Progenitor cell of endocrine pancreas (in vitro differentiated cells): ENCODE data around the gene FXN. TPM values are rescaled to one million over a fixed set of nuclear protein-coding genes. Genes with fewer than 3 reads are reported as not detected.
A peak's percentile ranks its signal among the peaks of the same experiment; 100 is the strongest.
"Not testable (repeated sequence)": the region's sequence is repeated elsewhere in the genome, so short reads cannot be mapped to it uniquely, and the experiment has no call there.

Source experiments
- DNase-seq: peaks from one replicate; pipeline ENCODE4 v3.0.0; 2021; ENCODE audit warnings: low spot score; ENCODE audit not compliant: unreplicated experiment
- H3K27ac Mint-ChIP-seq: 2 replicates; pipeline ENCODE4 v1.8.0; 2021; ENCODE audit warnings: mild to moderate bottlenecking, moderate library complexity, mixed read lengths
- H3K27me3 Mint-ChIP-seq: 2 replicates; pipeline ENCODE4 v1.8.0; 2021; ENCODE audit warnings: mixed read lengths
- H3K36me3 Mint-ChIP-seq: 2 replicates; pipeline ENCODE4 v1.8.0; 2022; ENCODE audit warnings: mixed read lengths; ENCODE audit not compliant: insufficient read depth
- H3K4me1 Mint-ChIP-seq: 2 replicates; pipeline ENCODE4 v1.8.0; 2021; ENCODE audit warnings: low read depth, mixed read lengths
- H3K4me3 Mint-ChIP-seq: 2 replicates; pipeline ENCODE4 v1.8.0; 2021; ENCODE audit warnings: low read depth, mild to moderate bottlenecking, moderate library complexity, mixed read lengths
- H3K9me3 Mint-ChIP-seq: 2 replicates; pipeline ENCODE4 v1.8.0; 2021; ENCODE audit warnings: low read depth, mixed read lengths
- total RNA-seq: library from RNA; stranded (reverse); gene quantifications from 2 replicates; pipeline ENCODE4 v1.2.1, GENCODE V29; 2021
- TF ChIP-seq, protein P1 (sequence below): fragments of 200-600 bp; sonication (generic); IDR thresholded peaks from one replicate; pipeline ENCODE4 v1.5.0; 2021; ENCODE audit warnings: antibody characterized with exemption, mild to moderate bottlenecking; ENCODE audit not compliant: unreplicated experiment

Gene FXN
- total RNA-seq, 1 donor from 2014 or later: 25.7 TPM

- H3K36me3 Mint-ChIP-seq: no peaks in the 10 kb centered on the region
- no peak overlapping the region for H3K27ac Mint-ChIP-seq
- no peaks in the 10 kb centered on the region for H3K27me3 Mint-ChIP-seq
- H3K4me3 Mint-ChIP-seq: no peak overlapping the region
- peaks cover 3% of the 10 kb centered on the region for H3K9me3 Mint-ChIP-seq
- TF ChIP-seq, protein P1, sequence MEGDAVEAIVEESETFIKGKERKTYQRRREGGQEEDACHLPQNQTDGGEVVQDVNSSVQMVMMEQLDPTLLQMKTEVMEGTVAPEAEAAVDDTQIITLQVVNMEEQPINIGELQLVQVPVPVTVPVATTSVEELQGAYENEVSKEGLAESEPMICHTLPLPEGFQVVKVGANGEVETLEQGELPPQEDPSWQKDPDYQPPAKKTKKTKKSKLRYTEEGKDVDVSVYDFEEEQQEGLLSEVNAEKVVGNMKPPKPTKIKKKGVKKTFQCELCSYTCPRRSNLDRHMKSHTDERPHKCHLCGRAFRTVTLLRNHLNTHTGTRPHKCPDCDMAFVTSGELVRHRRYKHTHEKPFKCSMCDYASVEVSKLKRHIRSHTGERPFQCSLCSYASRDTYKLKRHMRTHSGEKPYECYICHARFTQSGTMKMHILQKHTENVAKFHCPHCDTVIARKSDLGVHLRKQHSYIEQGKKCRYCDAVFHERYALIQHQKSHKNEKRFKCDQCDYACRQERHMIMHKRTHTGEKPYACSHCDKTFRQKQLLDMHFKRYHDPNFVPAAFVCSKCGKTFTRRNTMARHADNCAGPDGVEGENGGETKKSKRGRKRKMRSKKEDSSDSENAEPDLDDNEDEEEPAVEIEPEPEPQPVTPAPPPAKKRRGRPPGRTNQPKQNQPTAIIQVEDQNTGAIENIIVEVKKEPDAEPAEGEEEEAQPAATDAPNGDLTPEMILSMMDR: no peak
- H3K4me1 Mint-ChIP-seq: peaks cover 18% of the 10 kb centered on the region
- no peak for DNase-seq
Observed at GRCh38 chr9:69097064-69097463, 61.5 kb downstream of the FXN start.

GRCh38 chr9:69097923-69098593 is 62.5 kb downstream of the FXN start:
- Mint-ChIP-seq H3K9me3 (no peaks in the 10 kb centered on the region), H3K4me3 (no peak overlapping the region), H3K27me3 (no peaks in the 10 kb centered on the region), H3K4me1 (peaks cover 12% of the 10 kb centered on the region), H3K27ac (peak overlapping the region; percentile 56), H3K36me3 (no peaks in the 10 kb centered on the region)
- TF ChIP-seq, protein P1: no peak
- no peak for DNase-seq

GRCh38 chr9:69103348-69103996 is 67.9 kb downstream of the FXN start:
- H3K27ac Mint-ChIP-seq, H3K4me3 Mint-ChIP-seq, H3K9me3 Mint-ChIP-seq, H3K4me1 Mint-ChIP-seq, DNase-seq, H3K36me3 Mint-ChIP-seq, H3K27me3 Mint-ChIP-seq: not testable (repeated sequence)

DNA sequence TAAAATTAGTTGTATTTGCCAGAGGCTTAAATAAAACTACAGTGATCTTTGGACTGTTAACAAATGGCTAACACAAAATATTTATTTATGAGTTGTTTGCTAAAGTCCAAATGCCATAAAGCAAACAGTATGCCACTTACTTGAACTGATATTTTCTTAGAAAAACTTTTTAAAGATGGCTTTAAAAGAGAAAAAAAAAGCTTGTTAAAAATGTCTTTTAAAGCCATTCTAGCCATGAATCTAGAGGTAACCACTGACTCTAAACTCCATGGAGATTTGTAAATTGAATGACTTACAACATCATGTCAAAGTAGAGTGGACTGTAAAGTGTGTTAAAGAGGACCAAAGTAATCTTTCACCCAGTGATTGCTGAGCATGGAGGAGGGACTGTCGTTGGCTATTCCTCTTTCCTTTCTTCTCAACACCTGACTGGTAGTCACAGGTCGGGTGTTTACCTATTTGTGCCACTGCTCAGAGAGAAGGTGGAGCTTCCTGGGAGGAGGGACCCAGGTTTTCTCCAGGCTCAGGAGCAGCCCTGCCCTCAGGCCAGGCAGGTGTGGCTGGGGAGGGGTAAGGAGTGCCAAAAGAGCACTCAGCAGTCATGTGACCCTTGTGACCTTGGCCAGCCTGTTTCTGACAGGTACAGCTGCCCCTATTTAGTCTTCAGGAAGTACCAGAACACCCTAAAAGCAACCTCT is 69.4 kb downstream of the FXN start:
- TF ChIP-seq, protein P1: no peak
- Mint-ChIP-seq H3K4me1 (peaks cover 5% of the 10 kb centered on the region), H3K36me3 (no peaks in the 10 kb centered on the region), H3K27me3 (no peaks in the 10 kb centered on the region), H3K4me3 (no peak overlapping the region), H3K9me3 (no peaks in the 10 kb centered on the region), H3K27ac (peak overlapping the region; percentile 33)
- DNase-seq: no peak

- Mint-ChIP-seq H3K4me3 (no peak overlapping the region), H3K4me1 (peaks cover 12% of the 10 kb centered on the region), H3K36me3 (peaks cover 1% of the 10 kb centered on the region), H3K27ac (no peak overlapping the region), H3K9me3 (peaks cover 3% of the 10 kb centered on the region), H3K27me3 (no peaks in the 10 kb centered on the region)
- TF ChIP-seq, protein P1: no peak
- no peak for DNase-seq
Observed at GRCh38 chr9:69107771-69108170, 72.2 kb downstream of the FXN start.

DNA sequence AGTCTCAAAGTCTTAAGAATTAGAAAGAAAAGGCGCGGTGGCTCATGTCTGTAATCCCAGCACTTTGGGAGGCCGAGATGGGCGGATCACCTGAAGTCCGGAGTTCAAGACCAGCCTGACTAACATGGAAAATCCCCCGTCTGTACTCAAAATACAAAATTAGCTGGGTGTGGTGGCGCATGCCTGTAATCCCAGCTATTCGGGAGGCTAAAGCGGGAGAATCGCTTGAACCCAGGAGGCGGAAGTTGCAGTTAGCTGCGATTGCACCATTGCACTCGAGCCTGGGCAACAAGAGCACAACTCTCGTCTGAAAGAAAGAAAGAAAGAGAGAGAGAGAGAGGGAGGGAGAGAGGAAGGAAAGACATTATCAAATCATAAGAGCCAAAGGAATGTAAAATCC is 73.2 kb downstream of the FXN start:
- H3K4me3 Mint-ChIP-seq, H3K9me3 Mint-ChIP-seq, H3K36me3 Mint-ChIP-seq, H3K27me3 Mint-ChIP-seq, DNase-seq, H3K27ac Mint-ChIP-seq: not testable (repeated sequence)
- peaks cover 12% of the 10 kb centered on the region for H3K4me1 Mint-ChIP-seq
